Measurements from ENCODE around the gene DMRTC2. TPM values are rescaled to one million over a fixed set of nuclear protein-coding genes. Genes with fewer than 3 reads are reported as not detected.

Gene DMRTC2
- total and polyA plus RNA-seq, 2 experiments from 2014 or later, result not detected

DNA sequence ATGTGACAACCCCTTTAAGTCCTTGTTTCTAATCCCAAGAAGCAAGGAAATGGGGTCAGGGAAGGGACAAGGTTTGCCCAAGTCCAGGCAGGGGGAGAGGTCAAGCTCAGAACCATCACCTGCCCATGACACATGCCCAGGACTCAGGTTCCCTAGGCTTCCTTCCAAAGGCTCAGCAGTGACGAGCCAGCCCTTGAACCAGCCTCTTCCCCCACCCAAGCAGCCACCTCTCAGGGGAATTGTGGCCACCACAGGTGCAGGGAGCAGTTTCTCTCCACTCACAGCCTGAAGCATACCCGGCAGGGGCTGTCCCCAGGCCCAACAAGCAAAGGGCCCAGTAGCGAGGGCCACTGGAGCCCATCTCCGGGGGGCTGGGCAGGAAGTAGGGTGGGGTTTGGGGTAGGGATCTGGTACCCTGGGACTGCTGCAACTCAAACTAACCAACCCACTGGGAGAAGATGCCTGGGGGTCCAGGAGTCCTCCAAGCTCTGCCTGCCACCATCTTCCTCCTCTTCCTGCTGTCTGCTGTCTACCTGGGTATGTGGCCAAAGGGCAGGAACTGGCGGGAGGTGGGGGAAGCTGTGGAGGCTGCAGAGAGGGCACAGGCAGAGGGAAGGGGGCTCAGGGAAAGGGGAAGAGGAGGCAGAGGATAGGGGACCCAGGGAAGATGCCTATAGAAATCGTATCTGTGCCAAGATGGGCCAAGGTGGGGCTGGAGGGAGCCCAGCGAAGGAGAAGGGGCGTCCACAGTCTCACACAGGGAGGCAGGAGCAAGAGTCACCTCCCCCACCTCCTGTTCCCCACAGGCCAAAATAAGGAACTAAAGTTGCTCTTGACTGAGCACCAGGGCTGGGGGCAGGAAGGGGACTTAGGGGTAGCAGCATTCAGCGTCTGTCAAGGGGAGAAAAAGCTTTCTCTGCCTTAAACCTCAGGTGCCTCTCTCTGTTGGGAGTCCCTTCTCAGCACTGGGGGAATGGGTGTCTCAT lies 32.3 kb downstream of the DMRTC2 start, which contains the start of gene CD79A:
Gene CD79A (plus strand): TSS at position 433 of the 986 bp plus-strand sequence. CDS start 26 bp downstream, at position 459.
- H3K4me1 ChIP-seq (ENCODE audit: low read depth), result no peaks in the 10 kb centered on the region
- H3K27me3 ChIP-seq, result no peaks in the 10 kb centered on the region
- TF ChIP-seq, protein P1, sequence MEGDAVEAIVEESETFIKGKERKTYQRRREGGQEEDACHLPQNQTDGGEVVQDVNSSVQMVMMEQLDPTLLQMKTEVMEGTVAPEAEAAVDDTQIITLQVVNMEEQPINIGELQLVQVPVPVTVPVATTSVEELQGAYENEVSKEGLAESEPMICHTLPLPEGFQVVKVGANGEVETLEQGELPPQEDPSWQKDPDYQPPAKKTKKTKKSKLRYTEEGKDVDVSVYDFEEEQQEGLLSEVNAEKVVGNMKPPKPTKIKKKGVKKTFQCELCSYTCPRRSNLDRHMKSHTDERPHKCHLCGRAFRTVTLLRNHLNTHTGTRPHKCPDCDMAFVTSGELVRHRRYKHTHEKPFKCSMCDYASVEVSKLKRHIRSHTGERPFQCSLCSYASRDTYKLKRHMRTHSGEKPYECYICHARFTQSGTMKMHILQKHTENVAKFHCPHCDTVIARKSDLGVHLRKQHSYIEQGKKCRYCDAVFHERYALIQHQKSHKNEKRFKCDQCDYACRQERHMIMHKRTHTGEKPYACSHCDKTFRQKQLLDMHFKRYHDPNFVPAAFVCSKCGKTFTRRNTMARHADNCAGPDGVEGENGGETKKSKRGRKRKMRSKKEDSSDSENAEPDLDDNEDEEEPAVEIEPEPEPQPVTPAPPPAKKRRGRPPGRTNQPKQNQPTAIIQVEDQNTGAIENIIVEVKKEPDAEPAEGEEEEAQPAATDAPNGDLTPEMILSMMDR (IDR thresholded peaks at IDR 0.05; ENCODE audit: low read depth, low read length), result no peak
- H3K27ac ChIP-seq, result no peak within 1 kb of the TSS
- no peak within 1 kb of the TSS for H3K4me3 ChIP-seq
- H3K9me3 ChIP-seq (ENCODE audit: low read depth), result no peaks in the 10 kb centered on the region
- no peaks in the 10 kb centered on the region for H3K36me3 ChIP-seq
- no peak for DNase-seq (ENCODE audit: low read depth in 1 of 2, low spot score in 1 of 2)

DNA sequence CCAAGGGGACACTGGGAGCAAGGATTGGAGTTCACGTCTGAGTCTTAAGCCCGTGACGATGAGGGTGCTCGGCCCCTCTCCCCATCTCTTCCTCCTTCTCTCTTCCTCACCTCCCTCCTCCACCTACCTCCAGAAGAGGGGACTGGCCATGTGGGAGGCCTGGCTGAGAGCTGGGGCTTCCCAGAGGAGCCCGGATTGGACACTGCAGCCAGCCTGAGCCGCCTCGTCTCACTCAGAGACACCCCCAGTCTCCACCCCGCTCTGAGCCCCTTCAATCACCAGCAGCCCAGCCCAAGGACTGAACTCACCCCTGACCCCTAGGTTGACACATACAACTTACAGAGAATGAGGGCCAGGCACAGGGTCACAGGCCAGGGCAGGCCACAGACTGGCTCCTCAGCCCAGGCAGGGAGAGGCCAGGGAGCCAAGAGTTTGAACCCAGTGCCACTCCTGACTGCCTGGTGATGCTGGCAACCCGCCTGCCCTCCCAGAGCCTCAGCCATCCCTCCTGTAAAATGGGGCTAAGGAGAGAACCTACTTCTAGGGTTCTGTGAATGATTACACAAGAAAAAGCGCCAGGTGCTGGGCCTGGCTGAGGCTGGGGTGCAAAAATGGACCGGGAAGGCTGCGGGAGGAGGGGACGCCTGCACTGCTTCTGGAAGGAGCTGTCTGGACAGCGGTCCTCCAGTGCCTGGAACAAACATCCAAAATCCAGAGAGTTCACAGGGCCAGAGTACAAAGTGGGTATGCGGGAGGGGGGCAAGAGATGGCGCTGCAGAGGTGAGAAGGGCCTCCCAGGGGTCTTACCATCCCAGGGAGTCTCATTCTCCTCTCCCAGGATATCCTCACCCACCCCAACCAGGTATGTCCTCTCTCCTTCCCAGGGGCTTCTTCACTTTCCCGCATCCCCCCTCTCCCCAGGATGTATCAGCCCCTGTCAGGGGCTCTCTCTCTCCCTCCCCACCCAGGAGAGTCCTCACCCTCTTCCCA lies 33.4 kb downstream of the DMRTC2 start:
- H3K36me3 ChIP-seq, result no peaks in the 10 kb centered on the region
- H3K4me3 ChIP-seq, result no peak overlapping the region
- H3K27me3 ChIP-seq, result no peaks in the 10 kb centered on the region
- TF ChIP-seq, protein P1 (IDR thresholded peaks at IDR 0.05; ENCODE audit: low read depth, low read length), result no peak
- H3K27ac ChIP-seq, result no peak overlapping the region
- H3K9me3 ChIP-seq (ENCODE audit: low read depth), result no peaks in the 10 kb centered on the region
- DNase-seq (ENCODE audit: low read depth in 1 of 2, low spot score in 1 of 2), result no peak
- no peaks in the 10 kb centered on the region for H3K4me1 ChIP-seq (ENCODE audit: low read depth)

DNA sequence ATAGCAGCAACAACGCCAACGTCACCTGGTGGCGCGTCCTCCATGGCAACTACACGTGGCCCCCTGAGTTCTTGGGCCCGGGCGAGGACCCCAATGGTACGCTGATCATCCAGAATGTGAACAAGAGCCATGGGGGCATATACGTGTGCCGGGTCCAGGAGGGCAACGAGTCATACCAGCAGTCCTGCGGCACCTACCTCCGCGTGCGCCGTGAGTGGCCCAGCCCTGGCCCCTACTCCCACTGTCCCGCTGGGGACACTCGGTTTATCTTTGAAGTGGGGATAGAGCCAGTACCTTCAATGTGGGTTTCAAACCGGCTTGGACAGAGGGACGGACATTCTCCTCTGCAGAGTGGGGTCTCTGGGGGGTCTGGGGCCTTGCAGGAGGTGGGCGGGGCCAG lies 34.2 kb downstream of the DMRTC2 start:
- TF ChIP-seq, protein P1 (IDR thresholded peaks at IDR 0.05; ENCODE audit: low read depth, low read length), result no peak
- Histone ChIP-seq H3K4me3 (no peak overlapping the region), H3K4me1 (ENCODE audit: low read depth) (no peaks in the 10 kb centered on the region), H3K27ac (no peak overlapping the region), H3K27me3 (no peaks in the 10 kb centered on the region), H3K36me3 (no peaks in the 10 kb centered on the region), H3K9me3 (ENCODE audit: low read depth) (no peaks in the 10 kb centered on the region)
- no peak for DNase-seq (ENCODE audit: low read depth in 1 of 2, low spot score in 1 of 2)

DNA sequence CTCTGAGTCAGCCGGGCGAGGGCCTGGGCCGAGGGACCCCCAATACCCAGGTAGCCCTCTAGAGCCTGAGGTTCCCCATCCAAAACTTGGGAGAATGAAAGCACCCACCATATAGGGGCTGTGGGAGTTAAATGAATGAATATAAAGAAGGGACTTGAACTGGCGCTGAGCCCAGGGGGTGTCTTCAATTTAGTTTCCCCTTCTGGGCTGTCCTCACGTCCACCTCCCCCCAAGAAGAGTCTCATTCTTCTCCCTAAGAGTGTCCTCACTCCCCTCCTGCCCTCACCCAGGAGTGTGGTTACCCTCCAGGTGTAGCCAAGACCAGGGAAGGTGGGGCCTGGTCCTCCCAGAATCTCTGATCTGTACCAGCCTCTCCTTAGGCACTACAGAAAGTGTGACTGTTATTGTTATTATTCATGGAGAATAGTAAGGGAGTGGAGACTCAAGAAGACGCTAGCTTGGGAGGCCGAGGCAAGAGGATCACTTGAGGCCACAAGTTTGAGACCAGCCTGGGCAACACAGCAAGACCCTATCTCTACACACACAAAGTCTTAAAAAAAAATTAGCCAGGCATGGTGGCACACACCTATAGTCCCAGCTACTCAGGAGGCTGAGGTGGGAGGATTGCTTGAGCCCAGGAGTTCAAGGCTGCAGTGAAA lies 35.0 kb downstream of the DMRTC2 start:
- no peaks in the 10 kb centered on the region for H3K9me3 ChIP-seq (ENCODE audit: low read depth)
- no peak for DNase-seq (ENCODE audit: low read depth in 1 of 2, low spot score in 1 of 2)
- H3K27me3 ChIP-seq, result no peaks in the 10 kb centered on the region
- no peaks in the 10 kb centered on the region for H3K4me1 ChIP-seq (ENCODE audit: low read depth)
- no peaks in the 10 kb centered on the region for H3K36me3 ChIP-seq
- H3K4me3 ChIP-seq, result no peak overlapping the region
- TF ChIP-seq, protein P1 (IDR thresholded peaks at IDR 0.05; ENCODE audit: low read depth, low read length), result no peak
- H3K27ac ChIP-seq, result no peak overlapping the region

DNA sequence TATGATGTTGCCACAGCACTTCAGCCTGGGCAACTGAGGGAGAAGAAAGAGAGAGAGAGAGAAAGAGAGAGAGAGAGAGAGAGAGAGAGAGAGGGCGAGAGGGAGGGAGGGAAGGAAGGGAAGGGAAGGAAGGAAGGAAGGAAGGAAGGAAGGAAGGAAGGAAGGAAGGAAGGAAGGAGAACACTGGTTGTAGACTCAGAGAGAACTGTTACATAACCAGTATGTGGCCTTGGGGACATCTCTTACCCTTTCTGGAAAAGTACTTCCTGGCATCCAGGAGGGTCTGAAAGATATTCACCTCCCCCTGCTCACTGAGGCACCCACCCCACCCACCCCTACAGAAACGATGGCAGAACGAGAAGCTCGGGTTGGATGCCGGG lies 35.5 kb downstream of the DMRTC2 start:
- no peaks in the 10 kb centered on the region for H3K36me3 ChIP-seq
- no peak overlapping the region for H3K4me3 ChIP-seq
- DNase-seq (ENCODE audit: low read depth in 1 of 2, low spot score in 1 of 2), result no peak
- H3K9me3 ChIP-seq (ENCODE audit: low read depth), result no peaks in the 10 kb centered on the region
- H3K27ac ChIP-seq, result no peak overlapping the region
- H3K27me3 ChIP-seq, result no peaks in the 10 kb centered on the region
- TF ChIP-seq, protein P1 (IDR thresholded peaks at IDR 0.05; ENCODE audit: low read depth, low read length), result no peak
- H3K4me1 ChIP-seq (ENCODE audit: low read depth), result no peaks in the 10 kb centered on the region
